HepG2 (cell line): ENCODE results near the gene SPSB1. TPM values are rescaled to one million over a fixed set of nuclear protein-coding genes. Genes with fewer than 3 reads are reported as not detected.

Experiments
- ATAC-seq: fragments of 200-7000 bp; cut with Tn5 transposase; 3 replicates; pipeline ENCODE4 v1.9.1; 2020; ENCODE audit warnings: mild to moderate bottlenecking, moderate library complexity
- BruUV-seq: library from RNA; stranded (reverse); fragments of 400-500 nt; replicated peaks from 2 replicates; lab custom pipeline; 2021; lab: Mats Ljungman, UMichigan
- CTCF ChIA-PET: fragments of 300-600 bp; formaldehyde crosslinking; extraction: SDS; loops from one replicate; lab custom pipeline; 2021; ENCODE audit warnings: low total read pairs, inconsistent platforms, low intra/inter-chr PET ratio; lab: Yijun Ruan, JAX
- POLR2A ChIA-PET: fragments of 350-600 bp; sonication (Branson Sonifier 250); formaldehyde crosslinking; loops from one replicate; lab custom pipeline; 2020; ENCODE audit warnings: antibody characterized with exemption, inconsistent platforms; lab: Yijun Ruan, JAX
- DNase-seq: peaks from one replicate; pipeline ENCODE4 v3.0.0-alpha.2; 2015; ENCODE audit warnings: low spot score
- FAIRE-seq: peaks from 3 replicates; lab custom pipeline; 2011; peaks lifted over from hg19 to GRCh38; lab: Jason Lieb, UNC
- H2AFZ ChIP-seq: one replicate; pipeline ENCODE4 v1.6.1; 2011; ENCODE audit warnings: low read length, inconsistent platforms
- H3K27ac ChIP-seq: fragments of 300-600 bp; 3 replicates; pipeline ENCODE4 v1.8.0; 2011; ENCODE audit warnings: mixed run types, mild to moderate bottlenecking, mixed read lengths, low read length, inconsistent platforms; ENCODE audit not compliant: insufficient read depth; ENCODE audit errors: extremely low read length
- H3K27me3 ChIP-seq, 2 experiments: fragments of 200-600 bp in 1 of 2; 2 replicates in 1 of 2; 3 replicates in 1 of 2; pipeline versions ENCODE4 v1.6.0 to v1.8.0; 2011; ENCODE audit warnings: low read length in 2 of 2, mild to moderate bottlenecking in 2 of 2, moderate library complexity in 2 of 2, inconsistent platforms in 1 of 2; ENCODE audit not compliant: insufficient read depth in 2 of 2, control insufficient read depth in 1 of 2
- H3K36me3 ChIP-seq, 2 experiments: fragments of 200-600 bp in 1 of 2; replicated peaks in 1 of 2; 2 replicates in 1 of 2; 3 replicates in 1 of 2; pipeline versions ENCODE4 v1.5.1 to v1.8.0; 2011; ENCODE audit warnings: low read length in 2 of 2, inconsistent platforms in 1 of 2; ENCODE audit not compliant: insufficient read depth in 2 of 2, control insufficient read depth in 1 of 2
- H3K4me1 ChIP-seq: 2 replicates; pipeline ENCODE4 v1.5.1; 2012; ENCODE audit warnings: low read length, inconsistent platforms; ENCODE audit not compliant: insufficient read depth
- H3K4me2 ChIP-seq: 2 replicates; pipeline ENCODE4 v1.6.0; 2011; ENCODE audit warnings: low read depth, low read length, inconsistent platforms
- H3K4me3 ChIP-seq, 3 experiments: fragments of 200-600 bp in 1 of 3; sonication (generic), shearing (Covaris generic) in 1 of 3; replicated peaks in 1 of 3; 2 replicates each; pipeline ENCODE4 v1.5.1; 2011 to 2016; ENCODE audit warnings: low read length in 3 of 3, inconsistent platforms in 2 of 3, low read depth in 2 of 3, mild to moderate bottlenecking in 2 of 3, control low read depth in 1 of 3, mixed read lengths in 1 of 3; ENCODE audit not compliant: insufficient read depth in 1 of 3
- H3K79me2 ChIP-seq: one replicate; pipeline ENCODE4 v1.6.1; 2011; ENCODE audit warnings: low read length, inconsistent platforms; ENCODE audit not compliant: insufficient read depth
- H3K9ac ChIP-seq: 2 replicates; pipeline ENCODE4 v1.6.0; 2011; ENCODE audit warnings: mild to moderate bottlenecking, low read depth, low read length, inconsistent platforms; ENCODE audit not compliant: insufficient read depth
- H3K9me3 ChIP-seq: 2 replicates; pipeline ENCODE4 v1.5.1; 2012; ENCODE audit warnings: mild to moderate bottlenecking, low read length
- H4K20me1 ChIP-seq: 2 replicates; pipeline ENCODE4 v1.6.0; 2011; ENCODE audit warnings: inconsistent platforms, mild to moderate bottlenecking, low read length, moderate library complexity; ENCODE audit not compliant: insufficient read depth
- ATAD3A ChIP-seq: sonication (generic); formaldehyde crosslinking; IDR thresholded peaks from 2 replicates; pipeline ENCODE4 v1.4.0; 2020; ENCODE audit warnings: missing genetic modification reagents
- HIVEP1 ChIP-seq: sonication (generic); formaldehyde crosslinking; IDR thresholded peaks from 2 replicates; pipeline ENCODE4 v1.4.0; 2020; ENCODE audit warnings: mild to moderate bottlenecking, missing genetic modification reagents
- HMGA1 ChIP-seq: sonication (generic); formaldehyde crosslinking; conservative IDR thresholded peaks from 2 replicates; pipeline ENCODE4 v1.4.0; 2020; ENCODE audit warnings: missing genetic modification reagents
- KDM6A ChIP-seq: IDR thresholded peaks from 2 replicates; pipeline ENCODE4 v1.6.1; 2016; ENCODE audit warnings: low read depth
- MAZ ChIP-seq, 2 experiments: sonication (generic) in 1 of 2; formaldehyde crosslinking in 1 of 2; IDR thresholded peaks; 2 replicates each; pipeline versions ENCODE4 v1.5.0 to v1.6.1; 2012 to 2020; ENCODE audit warnings: low read depth in 2 of 2, mild to moderate bottlenecking in 2 of 2, borderline replicate concordance in 1 of 2, improper control_type of control experiment in 1 of 2, low read length in 1 of 2, missing genetic modification reagents in 1 of 2, moderate library complexity in 1 of 2
- MLLT10 ChIP-seq: sonication (generic); formaldehyde crosslinking; IDR thresholded peaks from 2 replicates; pipeline ENCODE4 v1.4.0; 2020; ENCODE audit warnings: missing genetic modification reagents
- NCOA5 ChIP-seq: sonication (generic); formaldehyde crosslinking; IDR thresholded peaks from 2 replicates; pipeline ENCODE4 v1.4.0; 2020; ENCODE audit warnings: missing genetic modification reagents
- NFATC3 ChIP-seq: sonication (generic); formaldehyde crosslinking; IDR thresholded peaks from 2 replicates; pipeline ENCODE4 v1.5.1; 2020; ENCODE audit warnings: mild to moderate bottlenecking, missing genetic modification reagents
- NPAS2 ChIP-seq: sonication (generic); formaldehyde crosslinking; IDR thresholded peaks from 2 replicates; pipeline ENCODE4 v1.8.0; 2022; ENCODE audit warnings: mild to moderate bottlenecking, missing genetic modification reagents, borderline replicate concordance
- SALL2 ChIP-seq: sonication (generic); formaldehyde crosslinking; IDR thresholded peaks from 2 replicates; pipeline ENCODE4 v1.8.1; 2023; ENCODE audit warnings: mild to moderate bottlenecking, missing genetic modification reagents, inconsistent platforms
- ZNF251 ChIP-seq: sonication (generic); formaldehyde crosslinking; IDR thresholded peaks from 2 replicates; pipeline ENCODE4 v1.9.0; 2021; ENCODE audit warnings: mild to moderate bottlenecking, missing genetic modification reagents
- ZNF260 ChIP-seq: sonication (generic); formaldehyde crosslinking; IDR thresholded peaks from 2 replicates; pipeline ENCODE4 v1.4.0; 2020; ENCODE audit warnings: missing genetic modification reagents, low read depth, mild to moderate bottlenecking, borderline replicate concordance
- ZNF484 ChIP-seq: sonication (generic); formaldehyde crosslinking; IDR thresholded peaks from 2 replicates; pipeline ENCODE4 v1.5.1; 2020; ENCODE audit warnings: mild to moderate bottlenecking, low read depth, missing genetic modification reagents, borderline replicate concordance
- ZNF629 ChIP-seq: sonication (generic); formaldehyde crosslinking; conservative IDR thresholded peaks from 2 replicates; pipeline ENCODE4 v1.5.0; 2020; ENCODE audit warnings: missing genetic modification reagents
- WGBS: methylation state at CpG from one replicate; pipeline ENCODE4 v1.1.6; 2017; ENCODE audit warnings: low lambda C conversion rate; 5-methylcytosine and 5-hydroxymethylcytosine counted together
- in situ Hi-C: cut with HindIII; loops from 2 replicates; pipeline ENCODE4 v1.10.0; 2017; ENCODE audit warnings: low pct_unique_long_range_greater_than_20kb; ENCODE audit not compliant: extremely low pct_ligation_motif_present
- intact Hi-C: fragments of 100-400 bp; cut with micrococcal nuclease; formaldehyde crosslinking; loops from one replicate; pipeline ENCODE4 v1.10.0; 2022; ENCODE audit not compliant: unreplicated experiment
- polyA plus RNA-seq, 8 experiments: library from polyadenylated mRNA; depleted of rRNA in 3 of 8; stranded (reverse) in 7 of 8; unstranded in 1 of 8; fragments of >200 nt; fragmentation: Illumina TruSeq in 4 of 8; extraction: Trizol in 4 of 8; gene quantifications; 2 replicates each; pipeline versions ENCODE4 v1.2.1 to v1.2.3, GENCODE V29; 2011 to 2016; ENCODE audit warnings: low read depth in 4 of 8, missing spikeins in 1 of 8, mixed read lengths in 1 of 8; ENCODE audit not compliant: insufficient read depth in 1 of 8
- total RNA-seq, 5 experiments: library from RNA; depleted of rRNA; stranded (reverse); fragments of >200 nt; fragmentation: Illumina TruSeq; extraction: Trizol; gene quantifications; 2 replicates each; pipeline ENCODE4 v1.2.3, GENCODE V29; 2016; ENCODE audit warnings: low read depth in 1 of 5
- TF ChIP-seq, protein P1 (sequence below): sonication (generic); formaldehyde crosslinking; IDR thresholded peaks from 2 replicates; pipeline ENCODE4 v1.4.0; 2020; ENCODE audit warnings: missing genetic modification reagents

Gene SPSB1
- total and polyA plus RNA-seq, 2 of the 13 experiments (the other 11 are each of a cell fraction or from before 2014, with no cell fraction given): 5.0 to 8.0 TPM

DNA sequence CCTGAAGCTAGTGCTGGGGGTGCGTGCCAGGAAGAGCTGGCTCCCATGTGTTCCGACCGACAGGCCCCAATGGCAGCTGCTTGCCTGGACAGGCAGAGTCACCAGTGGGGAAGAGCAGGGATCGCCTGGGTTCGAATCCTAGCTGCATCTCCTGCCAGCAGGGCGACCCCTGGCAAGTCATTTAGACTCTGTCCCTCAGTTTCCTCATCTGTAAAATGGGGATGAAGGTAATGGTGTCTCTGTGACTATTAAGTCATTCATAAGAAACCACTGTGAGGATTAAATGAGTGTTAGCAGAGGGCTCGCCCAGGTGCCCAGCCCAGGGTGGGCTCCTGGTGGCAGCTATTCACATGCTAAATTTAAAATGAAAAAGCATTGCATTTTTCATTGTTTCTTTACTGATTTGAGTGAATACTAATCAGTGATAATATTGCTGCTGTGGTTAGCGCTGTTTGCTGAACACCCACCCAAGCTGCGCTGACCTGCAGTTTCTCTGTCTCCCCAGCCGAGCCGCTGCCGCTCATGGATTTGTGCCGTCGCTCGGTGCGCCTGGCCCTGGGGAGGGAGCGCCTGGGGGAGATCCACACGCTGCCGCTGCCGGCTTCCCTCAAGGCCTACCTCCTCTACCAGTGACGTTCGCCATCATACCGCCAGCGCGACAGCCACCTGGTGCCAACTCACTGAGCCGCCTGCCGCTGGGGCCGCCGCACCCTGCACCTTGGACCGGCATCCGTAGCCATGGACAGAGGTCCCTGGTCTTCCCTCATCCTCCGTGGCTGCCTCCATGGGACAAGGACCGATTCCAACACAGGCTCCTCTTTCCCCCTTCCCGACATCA lies 74.5 kb downstream of the SPSB1 start:
- BruUV-seq: no TSS peak
- no peak overlapping the region for H3K27ac ChIP-seq
- TF ChIP-seq ZNF484 (CRISPR knock-in tag): no peak
- TF ChIP-seq ZNF629 (CRISPR knock-in tag): peak; percentile 67
- in situ Hi-C loops (no loop called here), intact Hi-C loops (no loop called here)
- no peaks in the 10 kb centered on the region for H3K27me3 ChIP-seq
- H3K9ac ChIP-seq: no peak overlapping the region
- H3K9me3 ChIP-seq: no peaks in the 10 kb centered on the region
- no peak overlapping the region for H3K4me2 ChIP-seq
- FAIRE-seq: no peak
- H3K4me1 ChIP-seq: peaks cover 15% of the 10 kb centered on the region
- no peaks in the 10 kb centered on the region for H3K79me2 ChIP-seq
- H3K4me3 ChIP-seq: no peak overlapping the region
- no peak overlapping the region for H2AFZ ChIP-seq
- DNase-seq: no peak
- no peak for ATAC-seq
- H3K36me3 ChIP-seq: no peaks in the 10 kb centered on the region
- ChIA-PET POLR2A (no interaction called here), CTCF (no interaction called here)
- H4K20me1 ChIP-seq: no peaks in the 10 kb centered on the region
- 98% methylated on average over 31 of the region's 34 CpGs for WGBS

DNA sequence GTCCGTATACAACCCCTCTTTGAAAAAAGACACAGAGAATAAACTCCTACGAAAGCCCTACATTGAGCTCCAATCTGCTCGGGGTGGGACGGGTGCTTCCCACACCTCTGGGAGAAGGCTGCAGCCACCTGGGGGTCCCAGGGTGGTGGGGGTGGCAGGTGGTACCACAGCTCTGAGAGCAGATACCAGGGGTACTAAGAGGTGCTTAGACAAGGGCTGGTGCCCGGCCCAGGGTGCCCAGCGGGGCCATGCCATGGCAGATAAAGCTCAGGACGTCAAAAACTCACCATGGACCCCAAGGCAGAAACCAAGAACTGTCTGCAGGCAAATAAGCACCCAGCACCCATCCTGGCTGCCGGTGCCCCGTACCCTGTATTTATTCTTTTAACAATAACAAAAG lies 75.1 kb downstream of the SPSB1 start:
- no peaks in the 10 kb centered on the region for H3K27me3 ChIP-seq
- no peaks in the 10 kb centered on the region for H3K79me2 ChIP-seq
- WGBS: 86% methylated on average over 8 of the region's 9 CpGs
- no peak overlapping the region for H2AFZ ChIP-seq
- FAIRE-seq (no peak), DNase-seq (no peak), ATAC-seq (no peak)
- ChIA-PET CTCF (no interaction called here), POLR2A (no interaction called here)
- in situ Hi-C loops: no loop called here
- H3K27ac ChIP-seq: no peak overlapping the region
- no peaks in the 10 kb centered on the region for H3K36me3 ChIP-seq
- H3K4me1 ChIP-seq: peaks cover 16% of the 10 kb centered on the region
- no peak overlapping the region for H3K4me2 ChIP-seq
- no peak overlapping the region for H3K4me3 ChIP-seq
- H4K20me1 ChIP-seq: no peaks in the 10 kb centered on the region
- no TSS peak for BruUV-seq
- no peaks in the 10 kb centered on the region for H3K9me3 ChIP-seq
- TF ChIP-seq ZNF251 (CRISPR knock-in tag) (no peak), ZNF260 (no peak), SALL2 (CRISPR knock-in tag) (no peak), MAZ (IDR thresholded peaks at IDR 0.05; ENCODE audit: borderline replicate concordance, low read depth, low read length) (no peak), MAZ (CRISPR knock-in tag; IDR thresholded peaks at IDR 0.05; ENCODE audit: low read depth) (no peak), NPAS2 (CRISPR knock-in tag) (no peak), HIVEP1 (CRISPR knock-in tag) (no peak), KDM6A (no peak), ATAD3A (CRISPR knock-in tag) (no peak), HMGA1 (CRISPR knock-in tag) (no peak), MLLT10 (CRISPR knock-in tag) (no peak), NFATC3 (CRISPR knock-in tag) (no peak), NCOA5 (no peak)
- TF ChIP-seq, protein P1, sequence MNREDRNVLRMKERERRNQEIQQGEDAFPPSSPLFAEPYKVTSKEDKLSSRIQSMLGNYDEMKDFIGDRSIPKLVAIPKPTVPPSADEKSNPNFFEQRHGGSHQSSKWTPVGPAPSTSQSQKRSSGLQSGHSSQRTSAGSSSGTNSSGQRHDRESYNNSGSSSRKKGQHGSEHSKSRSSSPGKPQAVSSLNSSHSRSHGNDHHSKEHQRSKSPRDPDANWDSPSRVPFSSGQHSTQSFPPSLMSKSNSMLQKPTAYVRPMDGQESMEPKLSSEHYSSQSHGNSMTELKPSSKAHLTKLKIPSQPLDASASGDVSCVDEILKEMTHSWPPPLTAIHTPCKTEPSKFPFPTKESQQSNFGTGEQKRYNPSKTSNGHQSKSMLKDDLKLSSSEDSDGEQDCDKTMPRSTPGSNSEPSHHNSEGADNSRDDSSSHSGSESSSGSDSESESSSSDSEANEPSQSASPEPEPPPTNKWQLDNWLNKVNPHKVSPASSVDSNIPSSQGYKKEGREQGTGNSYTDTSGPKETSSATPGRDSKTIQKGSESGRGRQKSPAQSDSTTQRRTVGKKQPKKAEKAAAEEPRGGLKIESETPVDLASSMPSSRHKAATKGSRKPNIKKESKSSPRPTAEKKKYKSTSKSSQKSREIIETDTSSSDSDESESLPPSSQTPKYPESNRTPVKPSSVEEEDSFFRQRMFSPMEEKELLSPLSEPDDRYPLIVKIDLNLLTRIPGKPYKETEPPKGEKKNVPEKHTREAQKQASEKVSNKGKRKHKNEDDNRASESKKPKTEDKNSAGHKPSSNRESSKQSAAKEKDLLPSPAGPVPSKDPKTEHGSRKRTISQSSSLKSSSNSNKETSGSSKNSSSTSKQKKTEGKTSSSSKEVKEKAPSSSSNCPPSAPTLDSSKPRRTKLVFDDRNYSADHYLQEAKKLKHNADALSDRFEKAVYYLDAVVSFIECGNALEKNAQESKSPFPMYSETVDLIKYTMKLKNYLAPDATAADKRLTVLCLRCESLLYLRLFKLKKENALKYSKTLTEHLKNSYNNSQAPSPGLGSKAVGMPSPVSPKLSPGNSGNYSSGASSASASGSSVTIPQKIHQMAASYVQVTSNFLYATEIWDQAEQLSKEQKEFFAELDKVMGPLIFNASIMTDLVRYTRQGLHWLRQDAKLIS: no peak
- intact Hi-C loops: no loop called here
- H3K9ac ChIP-seq: no peak overlapping the region
